Kidney glomerular epithelial cell (primary cell): ENCODE data around the gene CDK14.

Experiments
- DNase-seq: peaks from one replicate; lab custom pipeline; 2025; lab: John Stamatoyannopoulos, UW

CDK14 gene

GRCh38 chr7:90595801-90596670 is at the start of gene CDK14:
CDK14 (plus strand) TSS chr7:90596321; CDS start chr7:90596628, 307 bp downstream.
- DNase-seq: peak; percentile 39

- no peak for DNase-seq
Observed at GRCh38 chr7:90551036-90551435, 45.1 kb upstream of the CDK14 start.

- peak; percentile 25 for DNase-seq
Observed at GRCh38 chr7:90552521-90552920, 43.6 kb upstream of the CDK14 start.

GRCh38 chr7:90560730-90561129 is 35.4 kb upstream of the CDK14 start:
- DNase-seq: no peak

GRCh38 chr7:90563286-90563685 is 32.8 kb upstream of the CDK14 start:
- no peak for DNase-seq

- DNase-seq: no peak
Observed at GRCh38 chr7:90564455-90564854, 31.7 kb upstream of the CDK14 start.

GRCh38 chr7:90568213-90568612 is 27.9 kb upstream of the CDK14 start:
- no peak for DNase-seq

GRCh38 chr7:90569368-90569767 is 26.8 kb upstream of the CDK14 start:
- no peak for DNase-seq

- DNase-seq: peak; percentile 26
Observed at GRCh38 chr7:90570373-90570959, 25.7 kb upstream of the CDK14 start.

- DNase-seq: no peak
Observed at GRCh38 chr7:90574146-90574819, 21.8 kb upstream of the CDK14 start.

GRCh38 chr7:90574820-90575187 is 21.3 kb upstream of the CDK14 start:
- no peak for DNase-seq

- peak; percentile 90 for DNase-seq
Observed at GRCh38 chr7:90579181-90579688, 16.9 kb upstream of the CDK14 start.

GRCh38 chr7:90580051-90580450 is 16.1 kb upstream of the CDK14 start:
- no peak for DNase-seq

GRCh38 chr7:90582164-90582563 is 14.0 kb upstream of the CDK14 start:
- DNase-seq: no peak

GRCh38 chr7:90584378-90584777 is 11.7 kb upstream of the CDK14 start:
- DNase-seq: no peak

GRCh38 chr7:90586091-90586490 is 10.0 kb upstream of the CDK14 start:
- DNase-seq: no peak

GRCh38 chr7:90587766-90588165 is 8.4 kb upstream of the CDK14 start:
- DNase-seq: peak; percentile 78

GRCh38 chr7:90592033-90592432 is 4.1 kb upstream of the CDK14 start:
- DNase-seq: no peak

- DNase-seq: no peak
Observed at GRCh38 chr7:90593205-90593604, 2.9 kb upstream of the CDK14 start.

GRCh38 chr7:90594751-90595317 is 1.3 kb upstream of the CDK14 start:
- peak; percentile 81 for DNase-seq

GRCh38 chr7:90595342-90595800 is 750 bp upstream of the CDK14 start:
- DNase-seq: no peak
